Stimulated activated CD8-positive, alpha-beta memory T cell treated with anti-CD3 and anti-CD28 coated beads, Interleukin-2, amount 100 ng/mL, for 48 hours (primary cell): Measurements from ENCODE around the gene PTPRH.

ENCODE experiments used
- DNase-seq, 2 donors: peaks; one replicate each; pipeline ENCODE4 v3.0.0-alpha.2; 2020; ENCODE audit warnings: low read depth in 2 of 2

Gene PTPRH

GRCh38 chr19:55132453-55133129, 76.7 kb downstream of the PTPRH start:
- DNase-seq: no peak

- DNase-seq: no peak
These were observed 77.9 kb downstream of the PTPRH start for GRCh38 chr19:55131421-55131820.
